Activated effector memory CD4-positive, alpha-beta T cell treated with Interleukin-2 at 50 U/mL for 16 hours (primary cell): ENCODE results near the gene PDE10A.

Experiments used
- DNase-seq: peaks from one replicate; pipeline ENCODE4 v3.0.0-alpha.2; 2020

PDE10A gene

GRCh38 chr6:165325609-165326008, 337.4 kb downstream of the PDE10A start:
- no peak for DNase-seq

GRCh38 chr6:165321555-165322145, 341.4 kb downstream of the PDE10A start:
- DNase-seq: no peak

- no peak for DNase-seq
Observed at GRCh38 chr6:165321150-165321549, 341.9 kb downstream of the PDE10A start.

- DNase-seq: no peak
Observed at GRCh38 chr6:165317723-165318122, 345.3 kb downstream of the PDE10A start.

- no peak for DNase-seq
Observed at GRCh38 chr6:165308926-165309731, 353.9 kb downstream of the PDE10A start, which contains the start of gene C6orf118. Gene C6orf118, minus strand, starts transcription at chr6:165309605. Its CDS starts 19 bp downstream, at chr6:165309586.

- DNase-seq: no peak
Observed at GRCh38 chr6:165306955-165307354, 356.1 kb downstream of the PDE10A start.

- DNase-seq: no peak
Observed at GRCh38 chr6:165301372-165302246, 361.4 kb downstream of the PDE10A start.

- DNase-seq: no peak
Observed at GRCh38 chr6:165300422-165300936, 362.6 kb downstream of the PDE10A start.

- no peak for DNase-seq
Observed at GRCh38 chr6:165298875-165299274, 364.2 kb downstream of the PDE10A start.

GRCh38 chr6:165298402-165298801, 364.6 kb downstream of the PDE10A start:
- no peak for DNase-seq

GRCh38 chr6:165292657-165293056, 370.4 kb downstream of the PDE10A start:
- no peak for DNase-seq
